Ovary (tissue), 9 donors: Measurements from ENCODE around the gene NLRP14. TPM values are rescaled to one million over a fixed set of nuclear protein-coding genes. Genes with fewer than 3 reads are reported as not detected.

Experiments
- DNase-seq, 5 donors: peaks; one replicate each; pipeline ENCODE4 v3.0.0-alpha.2; 2019 to 2020
- H3K27ac ChIP-seq, 2 donors: fragments of 200-600 bp; one replicate each; pipeline versions ENCODE4 v1.5.1 to v1.8.0; 2019 to 2022
- H3K27me3 ChIP-seq: fragments of 200-600 bp; one replicate; pipeline ENCODE4 v1.8.0; 2022
- H3K36me3 ChIP-seq: fragments of 200-600 bp; sonication (generic); one replicate; pipeline ENCODE4 v1.5.1; 2019
- H3K4me1 ChIP-seq: one replicate; pipeline ENCODE4 v1.8.1; 2013; ENCODE audit warnings: mild to moderate bottlenecking, moderate library complexity; ENCODE audit not compliant: insufficient read depth
- H3K4me3 ChIP-seq: fragments of 200-600 bp; sonication (generic); one replicate; pipeline ENCODE4 v1.5.1; 2017
- H3K9me3 ChIP-seq, 2 donors: fragments of 200-600 bp in 1 of 2; sonication (generic) in 1 of 2; one replicate each; pipeline versions ENCODE4 v1.5.1 to v1.8.1; 2013 to 2019; ENCODE audit warnings: mild to moderate bottlenecking in 1 of 2, moderate library complexity in 1 of 2
- CTCF ChIP-seq, 3 donors: fragments of 450-650 bp in 2 of 3; fragments of 200-600 bp in 1 of 3; IDR thresholded peaks; one replicate each; pipeline versions ENCODE4 v1.5.1 to v1.8.0; 2016 to 2022; ENCODE audit warnings: antibody characterized with exemption in 3 of 3, mild to moderate bottlenecking in 1 of 3
- EP300 ChIP-seq: sonication (generic); formaldehyde crosslinking; IDR thresholded peaks from one replicate; pipeline ENCODE4 v1.6.1; 2017; ENCODE audit warnings: antibody characterized with exemption
- POLR2A ChIP-seq: fragments of 450-650 bp; IDR thresholded peaks from one replicate; pipeline ENCODE4 v1.6.1; 2017; ENCODE audit warnings: antibody characterized with exemption, mild to moderate bottlenecking, moderate library complexity
- WGBS, 3 donors: extraction: QIAGEN DNeasy Blood & Tissue Kit in 1 of 3; methylation state at CpG; one replicate each; pipeline versions ENCODE4 v1.1.5 to v1.1.7; 2013 to 2017; 5-methylcytosine and 5-hydroxymethylcytosine counted together
- intact Hi-C, 4 donors: fragments of 100-400 bp; cut with DNase I; formaldehyde crosslinking; loops; one replicate each; pipeline versions ENCODE4 v1.11.0 to v1.15.1; 2022 to 2023
- polyA plus RNA-seq, 2 donors: library from polyadenylated mRNA; stranded (reverse); fragments of 200-250 nt in 1 of 2; fragments of 350-450 nt in 1 of 2; fragmentation: Illumina TruSeq in 1 of 2; extraction: RNeasy Lipid Tissue Mini Kit (QIAGEN cat#74804) in 1 of 2; gene quantifications; one replicate each; pipeline ENCODE4 v1.2.3, GENCODE V29; 2013 to 2014
- total RNA-seq, 7 donors: library from RNA; depleted of rRNA in 2 of 7; stranded (reverse); fragments of >200 nt in 2 of 7; fragmentation: NEBNext Ultra II Directional in 3 of 7; extraction: Animal tissue kit (Norgen Biotek cat#: 25700) in 3 of 7; gene quantifications; one replicate each; pipeline versions ENCODE4 v1.1.0 to v1.2.4, GENCODE V29; 2016 to 2023
- donor health status: DM: no; HTN: no; CAD: no; lungs with moderate emphysema.
- donor health status: DM: no; HTN: no; CAD: no.
- donor health status: Bipolar disorder and iron deficiency.
- donor health status: DM: yes; HTN: yes; CAD: no.
- donor health status: DM: no; HTN: no; CAD: no.
- donor health status: DM: yes; HTN: yes; CAD: no.

The NLRP14 gene
- total and polyA plus RNA-seq, 9 donors = 0.08 to 0.33 (median 0.16) TPM; not detected in 1

- no peaks in the 10 kb centered on the region for H3K9me3 ChIP-seq
- no peaks in the 10 kb centered on the region for H3K36me3 ChIP-seq
- H3K4me3 ChIP-seq = no peak overlapping the region
- H3K27ac ChIP-seq = no peak overlapping the region
- WGBS, 3 donors = 56 to 80% (median 70%) methylated on average over 1 of the region's 1 CpG
- H3K4me1 ChIP-seq = no peaks in the 10 kb centered on the region
- intact Hi-C loops = no loop called here
- TF ChIP-seq CTCF (IDR thresholded peaks at IDR 0.05) (no peak), EP300 (no peak), POLR2A (no peak)
- no peak for DNase-seq
- no peaks in the 10 kb centered on the region for H3K27me3 ChIP-seq
Observed at GRCh38 chr11:7060868-7061267, 40.6 kb downstream of the NLRP14 start.

- intact Hi-C loops = no loop called here
- Histone ChIP-seq H3K36me3 (no peaks in the 10 kb centered on the region), H3K27me3 (no peaks in the 10 kb centered on the region), H3K9me3 (no peaks in the 10 kb centered on the region), H3K27ac (no peak overlapping the region), H3K4me3 (no peak overlapping the region), H3K4me1 (no peaks in the 10 kb centered on the region)
- DNase-seq = no peak
- WGBS, 3 donors = 81 to 86% (median 84%) methylated on average over 2 of the region's 2 CpGs
- TF ChIP-seq EP300 (no peak), POLR2A (no peak), CTCF (IDR thresholded peaks at IDR 0.05) (no peak)
Observed at GRCh38 chr11:7062534-7062933, 42.3 kb downstream of the NLRP14 start.

- no peak for DNase-seq
- no peaks in the 10 kb centered on the region for H3K9me3 ChIP-seq
- TF ChIP-seq EP300 (no peak), POLR2A (no peak), CTCF (IDR thresholded peaks at IDR 0.05) (no peak)
- intact Hi-C loops = no loop called here
- no peak overlapping the region for H3K4me3 ChIP-seq
- no peaks in the 10 kb centered on the region for H3K4me1 ChIP-seq
- 41 to 52% (median 47%) methylated on average over 4 of the region's 4 CpGs for WGBS, 3 donors
- no peaks in the 10 kb centered on the region for H3K36me3 ChIP-seq
- H3K27ac ChIP-seq = no peak overlapping the region
- no peaks in the 10 kb centered on the region for H3K27me3 ChIP-seq
Observed at GRCh38 chr11:7072401-7073028, 52.2 kb downstream of the NLRP14 start.

GRCh38 chr11:7077101-7077500 lies 56.8 kb downstream of the NLRP14 start:
- Histone ChIP-seq H3K27ac (no peak overlapping the region), H3K36me3 (no peaks in the 10 kb centered on the region), H3K4me3 (no peak overlapping the region), H3K4me1 (no peaks in the 10 kb centered on the region), H3K9me3 (no peaks in the 10 kb centered on the region), H3K27me3 (no peaks in the 10 kb centered on the region)
- intact Hi-C loops = no loop called here
- no peak for DNase-seq
- WGBS, 3 donors = 61 to 71% (median 70%) methylated on average over 16 of the region's 16 CpGs
- TF ChIP-seq EP300 (no peak), CTCF (IDR thresholded peaks at IDR 0.05) (no peak), POLR2A (no peak)
